Left renal cortex interstitium (tissue), 4 donors: Measurements from ENCODE around the gene NPTXR. TPM values are rescaled to one million over a fixed set of nuclear protein-coding genes. Genes with fewer than 3 reads are reported as not detected.

Source experiments
- DNase-seq, 4 donors: peaks; one replicate each; pipeline ENCODE4 v3.0.0-alpha.2; 2013; ENCODE audit warnings: low read depth in 4 of 4, low spot score in 2 of 4, missing footprints in 1 of 4
- polyA plus RNA-seq, 4 donors: library from polyadenylated mRNA; unstranded; fragments of 120-200 nt; gene quantifications; one replicate each; pipeline ENCODE4 v1.2.1, GENCODE V29; 2013; ENCODE audit not compliant: insufficient read length in 4 of 4

NPTXR gene
- polyA plus RNA-seq, 4 donors, result 4.3 to 4.8 (median 4.7) TPM

DNA sequence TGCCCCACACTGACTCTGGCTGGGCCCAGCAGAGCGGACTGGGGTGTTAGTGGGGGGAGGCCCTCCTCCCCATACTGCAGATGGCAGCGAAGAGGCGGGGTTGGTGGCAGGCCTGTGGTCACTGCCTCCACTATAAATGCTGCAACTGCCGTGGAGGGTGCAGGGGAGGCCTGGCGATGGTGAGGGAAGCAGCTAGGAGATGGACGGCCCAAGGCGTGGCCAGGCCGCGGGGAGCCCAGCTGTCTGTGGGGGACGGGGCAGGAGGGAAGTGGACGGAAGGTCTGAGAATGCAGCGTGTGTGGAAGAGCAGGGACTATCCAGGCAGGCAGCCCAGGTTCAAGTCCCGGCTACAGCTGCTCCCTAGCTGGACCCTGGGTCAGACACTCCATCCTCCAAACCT lies 68.2 kb downstream of the NPTXR start:
- no peak for DNase-seq

GRCh38 chr22:38774496-38775166 lies 69.2 kb downstream of the NPTXR start:
- no peak for DNase-seq

DNA sequence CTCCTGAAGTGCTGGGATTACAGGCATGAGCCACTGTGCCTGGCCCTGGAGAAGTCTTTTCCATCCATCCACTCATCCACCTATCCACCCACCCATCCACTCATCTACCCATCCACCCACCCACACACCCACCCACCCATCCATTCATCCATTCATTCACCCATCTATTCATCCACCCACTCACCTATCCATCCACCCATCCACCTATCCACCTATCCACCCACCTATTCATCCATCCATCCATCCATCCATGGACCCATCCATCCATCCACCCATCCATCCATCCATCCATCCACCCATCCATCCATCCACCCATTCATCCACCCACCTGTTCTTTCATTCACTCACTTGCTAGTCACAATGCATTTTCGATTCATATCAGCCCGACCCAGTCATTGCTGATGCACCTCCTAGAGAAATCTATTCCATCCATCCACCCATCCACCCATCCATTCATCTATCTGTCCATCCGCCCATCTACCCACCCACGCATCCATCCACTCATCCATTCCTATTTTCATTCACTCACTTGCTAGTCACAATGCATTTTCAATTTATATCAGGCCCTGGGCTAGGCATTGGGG lies 70.4 kb downstream of the NPTXR start:
- DNase-seq, result no peak

DNA sequence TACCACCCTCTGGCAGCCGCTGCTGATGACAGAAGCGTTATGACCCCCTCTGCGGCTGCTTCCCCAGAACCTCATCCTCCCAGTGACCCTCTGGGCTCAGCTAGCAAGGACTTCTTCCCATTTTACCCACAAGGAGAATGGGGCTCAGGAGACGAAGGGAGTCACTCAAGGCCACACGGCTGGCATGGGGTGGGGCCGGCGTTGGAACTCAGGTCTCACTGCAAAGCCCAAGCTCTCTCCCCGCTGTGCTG lies 71.3 kb downstream of the NPTXR start:
- no peak for DNase-seq

DNA sequence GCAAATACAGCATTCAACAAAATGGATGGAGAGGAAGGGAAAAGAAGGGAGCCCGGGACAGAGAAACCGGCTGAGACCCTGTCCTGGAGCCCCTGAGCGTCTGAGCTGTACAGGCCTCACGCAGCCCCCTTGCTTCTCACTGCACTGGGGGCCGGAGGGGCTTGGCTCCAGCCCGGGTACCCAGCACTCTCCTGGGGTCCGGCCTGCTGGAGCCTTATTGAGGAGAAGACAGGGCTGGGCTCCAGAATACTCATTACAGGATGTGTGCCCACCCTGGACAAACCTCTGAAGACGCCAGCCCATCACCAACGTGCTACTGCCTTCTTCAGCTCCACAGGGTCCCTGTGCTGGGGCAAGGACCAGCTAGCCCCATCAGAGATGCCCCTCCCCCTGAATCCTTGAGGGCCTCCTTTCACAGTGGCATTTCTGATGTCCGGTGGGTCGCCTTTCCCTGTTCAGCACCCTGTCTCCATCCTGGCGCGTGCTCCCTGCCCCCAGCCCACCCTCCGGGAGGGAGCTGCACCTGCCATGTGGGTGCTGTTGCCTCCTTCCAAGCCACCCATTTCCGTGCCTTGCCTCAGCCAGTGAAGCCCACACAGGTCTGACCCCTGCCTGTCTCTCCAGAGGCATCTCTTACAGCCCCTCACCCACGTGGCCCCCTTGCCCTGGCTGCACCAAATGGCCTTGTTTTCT lies 73.4 kb downstream of the NPTXR start:
- no peak for DNase-seq

Other genes with a start within 250 kb of the NPTXR start
- 10 to 100 TPM in 2 of 4 donors, 1 to 10 TPM in 2; 3.6 to 12.6 (median 7.8) TPM for gene FAM227A, start 187.6 kb downstream of the NPTXR start, polyA plus RNA-seq
- 10 to 100 TPM; 58.4 to 60.8 (median 59.9) TPM for gene CBY1, start 187.4 kb downstream of the NPTXR start, polyA plus RNA-seq
- gene TOMM22, start 162.1 kb downstream of the NPTXR start, polyA plus RNA-seq, result 100 to 1,000 TPM in 1 of 4 donors, 10 to 100 TPM in 3; 85.1 to 103 (median 88.8) TPM
- gene JOSD1, start 143.1 kb downstream of the NPTXR start, polyA plus RNA-seq, result 10 to 100 TPM; 38.0 to 45.8 (median 40.1) TPM
- 10 to 100 TPM; 36.8 to 63.6 (median 52.3) TPM for gene GTPBP1, start 138.1 kb downstream of the NPTXR start, polyA plus RNA-seq
- 10 to 100 TPM; 46.3 to 70.2 (median 68.5) TPM for gene SUN2, start 88.0 kb downstream of the NPTXR start, polyA plus RNA-seq
- 10 to 100 TPM; 34.3 to 43.5 (median 39.8) TPM for gene DNAL4, start 49.9 kb downstream of the NPTXR start, polyA plus RNA-seq
- gene CBX6, start 28.2 kb upstream of the NPTXR start, polyA plus RNA-seq, result 10 to 100 TPM; 35.9 to 50.8 (median 43.0) TPM
- gene APOBEC3A, start 113.6 kb upstream of the NPTXR start, polyA plus RNA-seq, result under 1 TPM in 3 of 4 donors, not detected in 1; 0.17 to 0.46 (median 0.42) TPM
- 1 to 10 TPM; 5.9 to 7.5 (median 6.8) TPM for gene APOBEC3B, start 138.3 kb upstream of the NPTXR start, polyA plus RNA-seq
- 10 to 100 TPM in 2 of 4 donors, 1 to 10 TPM in 2; 9.4 to 10.7 (median 10.2) TPM for gene APOBEC3C, start 170.2 kb upstream of the NPTXR start, polyA plus RNA-seq
- gene APOBEC3D, start 177.1 kb upstream of the NPTXR start, polyA plus RNA-seq, result 1 to 10 TPM in 2 of 4 donors, under 1 TPM in 2; 0.92 to 2.0 (median 1.4) TPM
- 10 to 100 TPM in 1 of 4 donors, 1 to 10 TPM in 3; 6.8 to 10.4 (median 8.8) TPM for gene APOBEC3F, start 196.8 kb upstream of the NPTXR start, polyA plus RNA-seq
- gene APOBEC3G, start 233.2 kb upstream of the NPTXR start, polyA plus RNA-seq, result 10 to 100 TPM in 1 of 4 donors, 1 to 10 TPM in 3; 7.5 to 11.1 (median 8.5) TPM